ENCODE data around the gene SLC35F5.

The SLC35F5 gene

GRCh38 chr2:113768770-113769169 is 12.3 kb upstream of the SLC35F5 start:
- H3K4me3 ChIP-seq (ENCODE audit: low read length): no peak overlapping the region
- TF ChIP-seq, protein P1, sequence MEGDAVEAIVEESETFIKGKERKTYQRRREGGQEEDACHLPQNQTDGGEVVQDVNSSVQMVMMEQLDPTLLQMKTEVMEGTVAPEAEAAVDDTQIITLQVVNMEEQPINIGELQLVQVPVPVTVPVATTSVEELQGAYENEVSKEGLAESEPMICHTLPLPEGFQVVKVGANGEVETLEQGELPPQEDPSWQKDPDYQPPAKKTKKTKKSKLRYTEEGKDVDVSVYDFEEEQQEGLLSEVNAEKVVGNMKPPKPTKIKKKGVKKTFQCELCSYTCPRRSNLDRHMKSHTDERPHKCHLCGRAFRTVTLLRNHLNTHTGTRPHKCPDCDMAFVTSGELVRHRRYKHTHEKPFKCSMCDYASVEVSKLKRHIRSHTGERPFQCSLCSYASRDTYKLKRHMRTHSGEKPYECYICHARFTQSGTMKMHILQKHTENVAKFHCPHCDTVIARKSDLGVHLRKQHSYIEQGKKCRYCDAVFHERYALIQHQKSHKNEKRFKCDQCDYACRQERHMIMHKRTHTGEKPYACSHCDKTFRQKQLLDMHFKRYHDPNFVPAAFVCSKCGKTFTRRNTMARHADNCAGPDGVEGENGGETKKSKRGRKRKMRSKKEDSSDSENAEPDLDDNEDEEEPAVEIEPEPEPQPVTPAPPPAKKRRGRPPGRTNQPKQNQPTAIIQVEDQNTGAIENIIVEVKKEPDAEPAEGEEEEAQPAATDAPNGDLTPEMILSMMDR (conservative IDR thresholded peaks at IDR 0.05; ENCODE audit: low read length): no peak
- peak; percentile 44 for DNase-seq (ENCODE audit: low read depth)

- H3K4me3 ChIP-seq (ENCODE audit: low read length): no peak overlapping the region
- no peak for DNase-seq (ENCODE audit: low read depth)
- TF ChIP-seq, protein P1 (conservative IDR thresholded peaks at IDR 0.05; ENCODE audit: low read length): no peak
Observed at GRCh38 chr2:113767811-113768460, 11.5 kb upstream of the SLC35F5 start.

- DNase-seq (ENCODE audit: low read depth): no peak
- TF ChIP-seq, protein P1 (conservative IDR thresholded peaks at IDR 0.05; ENCODE audit: low read length): no peak
- H3K4me3 ChIP-seq (ENCODE audit: low read length): no peak overlapping the region
Observed at GRCh38 chr2:113765276-113765675, 8.8 kb upstream of the SLC35F5 start.

- peak; percentile 90 for DNase-seq (ENCODE audit: low read depth)
- H3K4me3 ChIP-seq (ENCODE audit: low read length): no peak overlapping the region
- TF ChIP-seq, protein P1 (conservative IDR thresholded peaks at IDR 0.05; ENCODE audit: low read length): no peak
Observed at GRCh38 chr2:113762377-113763118, 6.1 kb upstream of the SLC35F5 start.

DNA sequence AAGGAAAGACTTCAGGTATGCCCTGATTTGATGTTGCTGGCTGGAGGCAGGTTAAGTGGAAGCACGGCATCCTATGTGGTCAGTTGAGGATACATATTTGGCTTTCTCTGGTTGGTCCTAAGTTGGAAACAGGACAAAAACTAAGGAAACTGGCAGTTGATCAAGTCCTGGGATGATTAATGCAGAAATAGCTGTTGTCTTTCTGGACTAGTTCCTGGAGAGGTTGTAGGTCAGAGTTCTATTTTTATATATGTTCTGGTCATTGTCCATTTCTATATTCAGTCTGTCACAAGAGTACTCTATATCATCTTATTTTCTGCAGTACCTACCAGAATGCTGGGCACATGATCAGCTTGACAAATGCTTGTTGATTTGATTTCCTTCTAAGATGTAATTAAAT is 4.0 kb upstream of the SLC35F5 start:
- peak; percentile 44 for DNase-seq (ENCODE audit: low read depth)
- TF ChIP-seq, protein P1 (conservative IDR thresholded peaks at IDR 0.05; ENCODE audit: low read length): no peak
- H3K4me3 ChIP-seq (ENCODE audit: low read length): no peak overlapping the region

- TF ChIP-seq, protein P1 (conservative IDR thresholded peaks at IDR 0.05; ENCODE audit: low read length): no peak
- no peak for DNase-seq (ENCODE audit: low read depth)
- peak overlapping the region; percentile 81 for H3K4me3 ChIP-seq (ENCODE audit: low read length)
Observed at GRCh38 chr2:113757138-113757657, 756 bp upstream of the SLC35F5 start.
